Liver (tissue), 3 donors: ENCODE data around the gene PARD3B.

ENCODE experiments used
- JUND ChIP-seq, 2 donors: IDR thresholded peaks; 2 replicates each; pipeline ENCODE4 v1.6.1; 2016; ENCODE audit warnings: antibody characterized with exemption in 2 of 2
- RAD21 ChIP-seq, 2 donors: IDR thresholded peaks; 2 replicates each; pipeline ENCODE4 v1.6.1; 2016; ENCODE audit warnings: antibody characterized with exemption in 2 of 2, mild to moderate bottlenecking in 2 of 2
- TF ChIP-seq, protein P1 (sequence below): fragments of 150-350 bp; IDR thresholded peaks from 2 replicates; pipeline ENCODE4 v1.5.1; 2017; ENCODE audit warnings: improper control_type of control experiment, low read depth, low read length; ENCODE audit not compliant: missing input control
- donor health status: healthy.
- donor health status: healthy.

- TF ChIP-seq, protein P1, sequence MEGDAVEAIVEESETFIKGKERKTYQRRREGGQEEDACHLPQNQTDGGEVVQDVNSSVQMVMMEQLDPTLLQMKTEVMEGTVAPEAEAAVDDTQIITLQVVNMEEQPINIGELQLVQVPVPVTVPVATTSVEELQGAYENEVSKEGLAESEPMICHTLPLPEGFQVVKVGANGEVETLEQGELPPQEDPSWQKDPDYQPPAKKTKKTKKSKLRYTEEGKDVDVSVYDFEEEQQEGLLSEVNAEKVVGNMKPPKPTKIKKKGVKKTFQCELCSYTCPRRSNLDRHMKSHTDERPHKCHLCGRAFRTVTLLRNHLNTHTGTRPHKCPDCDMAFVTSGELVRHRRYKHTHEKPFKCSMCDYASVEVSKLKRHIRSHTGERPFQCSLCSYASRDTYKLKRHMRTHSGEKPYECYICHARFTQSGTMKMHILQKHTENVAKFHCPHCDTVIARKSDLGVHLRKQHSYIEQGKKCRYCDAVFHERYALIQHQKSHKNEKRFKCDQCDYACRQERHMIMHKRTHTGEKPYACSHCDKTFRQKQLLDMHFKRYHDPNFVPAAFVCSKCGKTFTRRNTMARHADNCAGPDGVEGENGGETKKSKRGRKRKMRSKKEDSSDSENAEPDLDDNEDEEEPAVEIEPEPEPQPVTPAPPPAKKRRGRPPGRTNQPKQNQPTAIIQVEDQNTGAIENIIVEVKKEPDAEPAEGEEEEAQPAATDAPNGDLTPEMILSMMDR, result no peak
- no peak for TF ChIP-seq RAD21 (IDR thresholded peaks at IDR 0.05)
- TF ChIP-seq JUND (IDR thresholded peaks at IDR 0.05), result no peak
These were observed 500.4 kb downstream of the PARD3B start for GRCh38 chr2:205045706-205046105.
